ENCODE measurements around the gene ISG20L2. TPM values are rescaled to one million over a fixed set of nuclear protein-coding genes. Genes with fewer than 3 reads are reported as not detected.

The ISG20L2 gene
- total RNA-seq, 1 experiment from 2014 or later: 14.2 TPM

GRCh38 chr1:156754219-156754618 lies 25.7 kb upstream of the ISG20L2 start:
- peak; percentile 36 for DNase-seq (ENCODE audit: low read depth)

DNA sequence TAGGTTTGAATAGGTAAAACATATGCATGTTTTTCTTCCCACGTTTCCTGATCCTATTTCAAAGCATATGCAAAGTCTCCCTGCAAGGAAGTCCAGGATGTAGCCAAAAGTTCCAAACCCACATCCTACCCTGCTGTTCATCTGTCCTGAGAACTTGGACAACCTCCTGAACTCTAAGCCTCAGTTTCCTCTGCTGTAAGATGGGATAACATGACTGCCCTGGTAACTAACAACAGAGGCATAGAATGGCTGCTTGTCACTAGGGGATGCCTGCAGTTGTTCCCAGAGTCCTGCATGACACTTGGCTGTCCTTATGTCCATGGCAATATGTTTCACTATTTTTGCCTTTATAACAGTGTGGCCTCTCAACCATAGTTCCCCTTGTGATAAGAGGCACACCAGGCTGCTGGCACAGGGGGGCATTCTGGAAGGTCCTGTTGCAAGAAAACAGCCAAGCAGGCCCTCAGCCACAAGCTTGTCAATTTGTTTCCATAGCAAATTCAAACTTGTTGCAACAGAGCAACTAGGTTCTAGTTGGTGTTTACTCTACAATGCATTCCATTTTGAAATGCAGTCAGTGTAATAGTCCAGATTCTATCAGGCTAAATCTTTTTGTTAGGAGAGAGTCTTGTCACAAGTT lies 24.4 kb upstream of the ISG20L2 start:
- peak; percentile 12 for DNase-seq (ENCODE audit: low read depth)

- DNase-seq (ENCODE audit: low read depth): peak; percentile 96
Measured at GRCh38 chr1:156751757-156752481, 23.4 kb upstream of the ISG20L2 start.

DNA sequence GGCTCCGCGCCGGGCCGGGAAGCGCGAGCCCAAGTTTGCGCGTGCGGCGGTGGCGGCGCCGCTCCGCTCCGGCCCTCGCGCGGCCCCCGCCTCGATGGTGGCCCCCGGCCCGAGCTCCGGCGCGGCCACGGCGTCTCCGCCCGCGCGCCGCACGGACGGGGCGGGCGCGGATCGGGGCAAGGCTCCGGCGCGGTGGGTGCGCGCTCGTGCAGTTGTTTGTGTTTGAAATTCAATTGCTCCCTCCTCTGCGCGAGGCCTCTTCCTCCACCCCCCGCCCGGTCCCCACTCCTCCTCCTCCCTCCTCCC lies 22.8 kb upstream of the ISG20L2 start, which contains the start of gene HDGF:
Gene HDGF, minus strand, starts transcription at position 225 of the 306 bp plus-strand sequence. CDS start 246 bp downstream, outside the sequence.
- DNase-seq (ENCODE audit: low read depth): no peak

DNA sequence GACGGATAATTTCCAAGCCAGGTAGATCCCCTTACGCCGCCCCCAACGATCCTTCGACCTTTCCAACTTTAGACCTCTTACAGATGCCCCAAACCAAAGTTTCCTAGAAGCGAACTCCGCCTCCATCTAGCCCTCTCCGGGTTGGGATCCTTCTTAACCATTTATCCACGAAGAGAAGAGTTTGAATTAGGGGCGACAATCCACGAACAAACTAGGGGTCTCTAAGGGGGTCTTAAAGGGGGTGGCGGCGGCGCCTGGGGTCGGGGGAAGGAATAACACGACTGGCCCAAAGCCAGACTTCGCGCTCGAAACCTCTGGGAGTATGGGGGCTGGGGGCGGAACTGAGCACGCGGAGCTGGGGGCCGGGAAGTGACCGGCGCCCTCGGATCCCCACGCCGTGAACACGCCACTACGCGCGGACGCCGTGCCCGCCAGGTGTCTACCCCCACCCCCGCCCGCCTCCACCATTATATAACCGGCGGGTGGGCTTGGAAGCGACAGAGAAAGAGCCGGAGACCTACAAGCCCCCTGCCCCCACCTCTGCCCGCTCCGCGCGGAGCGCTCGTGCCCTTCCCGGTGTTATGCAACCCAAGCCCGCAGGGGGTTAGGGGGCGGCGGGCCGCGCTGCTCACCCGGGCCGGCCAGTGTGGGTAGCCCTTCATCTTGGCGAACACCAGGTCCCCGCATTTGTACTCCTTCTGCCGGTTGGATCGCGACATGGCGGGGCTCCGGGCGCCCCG lies 22.3 kb upstream of the ISG20L2 start:
- DNase-seq (ENCODE audit: low read depth): peak; percentile 34

- DNase-seq (ENCODE audit: low read depth): peak; percentile 66
Measured at GRCh38 chr1:156750191-156750672, 21.7 kb upstream of the ISG20L2 start.

DNA sequence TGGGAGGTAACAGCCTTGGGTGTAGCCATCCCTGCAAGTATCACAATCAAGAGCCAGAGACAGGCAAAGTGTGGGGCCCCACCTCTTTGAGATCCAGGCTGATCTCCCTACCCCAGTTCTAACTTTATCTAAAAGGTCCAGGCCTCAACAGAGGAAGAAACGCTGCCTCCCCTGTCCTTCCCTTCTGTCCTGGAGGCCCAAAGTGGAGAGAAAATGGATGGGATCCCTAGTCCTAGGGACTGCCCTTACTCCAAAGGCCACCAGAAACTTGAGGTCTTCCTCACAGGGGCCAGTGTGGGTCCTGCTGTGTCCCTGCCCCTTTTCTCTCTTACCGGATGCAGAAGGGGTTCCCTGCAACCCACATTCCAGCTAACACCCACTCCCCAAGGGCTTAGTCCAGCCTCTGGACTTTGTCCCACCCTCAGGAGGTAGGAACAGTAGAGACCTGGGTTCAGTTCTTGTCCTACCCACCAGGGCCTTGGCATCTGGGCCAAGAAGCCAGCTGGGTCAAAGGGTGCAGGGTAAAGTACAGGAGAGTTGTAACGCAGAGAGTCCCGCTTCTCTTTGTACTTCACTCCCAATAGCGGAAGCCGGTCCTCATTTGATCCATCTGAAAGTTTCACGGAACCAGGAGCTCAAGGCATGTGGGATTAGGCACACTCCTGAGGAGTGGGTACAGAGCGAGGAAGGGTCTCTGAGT lies 21.0 kb upstream of the ISG20L2 start:
- DNase-seq (ENCODE audit: low read depth): peak; percentile 20

DNA sequence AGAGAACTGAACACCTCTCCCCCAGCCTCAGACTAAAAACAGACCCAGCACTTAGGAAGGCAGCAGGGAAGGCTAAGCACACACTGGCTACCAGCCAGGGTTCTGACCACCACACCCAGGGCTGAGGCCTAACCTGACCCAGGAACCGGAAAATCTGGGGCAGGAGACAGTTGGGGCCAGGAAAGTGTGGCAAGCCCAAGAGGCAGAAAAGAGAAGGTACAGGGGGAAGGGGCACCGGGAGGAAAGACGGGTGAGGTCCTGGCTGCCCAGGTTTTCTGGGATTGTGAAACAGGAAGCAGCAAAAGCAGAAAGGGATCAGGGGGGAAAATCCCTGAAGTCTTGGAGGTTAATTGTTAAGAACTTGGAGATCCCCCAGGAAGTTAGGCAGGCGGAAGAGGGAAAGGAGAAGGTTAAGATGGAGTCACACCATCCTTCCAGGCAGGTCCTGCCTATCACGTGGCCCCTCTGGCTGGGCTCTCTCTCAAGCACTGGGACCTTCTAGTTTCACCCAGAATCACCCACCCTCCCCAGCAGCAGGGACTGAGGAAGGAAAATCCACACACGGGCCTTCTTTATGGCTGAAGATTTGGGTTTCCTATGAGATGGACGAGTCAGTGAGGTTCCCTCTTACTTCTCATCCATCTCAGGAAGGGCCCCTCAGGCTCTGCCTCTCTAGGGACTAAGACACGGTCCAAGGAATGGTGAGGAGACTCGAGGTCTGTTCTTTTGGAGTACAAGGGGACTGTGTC lies 20.3 kb upstream of the ISG20L2 start:
- DNase-seq (ENCODE audit: low read depth): peak; percentile 60

- DNase-seq (ENCODE audit: low read depth): peak; percentile 54
Measured at GRCh38 chr1:156747742-156748669, 19.4 kb upstream of the ISG20L2 start.

GRCh38 chr1:156746728-156747631 lies 18.4 kb upstream of the ISG20L2 start:
- DNase-seq (ENCODE audit: low read depth): peak; percentile 96

DNA sequence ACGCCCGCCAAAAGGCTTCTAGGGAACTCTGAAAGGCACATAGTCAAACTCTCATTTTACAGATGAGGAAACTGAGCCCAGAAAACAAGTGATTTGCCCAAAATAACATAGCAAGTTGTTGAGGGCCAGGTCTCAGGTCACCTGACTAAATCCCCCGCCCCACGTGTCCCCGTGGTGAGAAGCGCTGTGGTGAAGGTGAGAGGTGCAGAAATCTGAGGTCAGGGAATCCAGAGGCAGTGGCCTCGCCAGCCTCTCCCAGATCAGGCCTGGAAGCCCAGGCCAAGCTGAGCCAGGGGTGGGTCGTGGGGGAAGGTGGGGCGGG lies 17.8 kb upstream of the ISG20L2 start:
- no peak for DNase-seq (ENCODE audit: low read depth)

GRCh38 chr1:156745881-156746280 lies 17.3 kb upstream of the ISG20L2 start:
- DNase-seq (ENCODE audit: low read depth): no peak

GRCh38 chr1:156744786-156745419 lies 16.3 kb upstream of the ISG20L2 start:
- DNase-seq (ENCODE audit: low read depth): no peak

- no peak for DNase-seq (ENCODE audit: low read depth)
Measured at GRCh38 chr1:156744344-156744743, 15.8 kb upstream of the ISG20L2 start.

GRCh38 chr1:156743367-156744302 lies 15.1 kb upstream of the ISG20L2 start:
- DNase-seq (ENCODE audit: low read depth): no peak

GRCh38 chr1:156742801-156743200 lies 14.2 kb upstream of the ISG20L2 start:
- DNase-seq (ENCODE audit: low read depth): no peak

- no peak for DNase-seq (ENCODE audit: low read depth)
Measured at GRCh38 chr1:156742017-156742416, 13.5 kb upstream of the ISG20L2 start.
